Peyer's patch (tissue), 4 donors: ENCODE data around the gene NKX6-2.

ENCODE experiments used
- POLR2A ChIP-seq, 2 donors: fragments of 450-650 bp; IDR thresholded peaks; one replicate each; pipeline ENCODE4 v1.5.1; 2017; ENCODE audit warnings: antibody characterized with exemption in 2 of 2, mild to moderate bottlenecking in 2 of 2, moderate library complexity in 2 of 2
- TF ChIP-seq, protein P1 (sequence below), 6 experiments: fragments of 450-650 bp in 4 of 6; fragments of 200-600 bp in 2 of 6; sonication (generic) in 1 of 6; IDR thresholded peaks; one replicate each; pipeline ENCODE4 v1.5.1; 2017 to 2019; ENCODE audit warnings: antibody characterized with exemption in 6 of 6, mild to moderate bottlenecking in 3 of 6, moderate library complexity in 1 of 6

DNA sequence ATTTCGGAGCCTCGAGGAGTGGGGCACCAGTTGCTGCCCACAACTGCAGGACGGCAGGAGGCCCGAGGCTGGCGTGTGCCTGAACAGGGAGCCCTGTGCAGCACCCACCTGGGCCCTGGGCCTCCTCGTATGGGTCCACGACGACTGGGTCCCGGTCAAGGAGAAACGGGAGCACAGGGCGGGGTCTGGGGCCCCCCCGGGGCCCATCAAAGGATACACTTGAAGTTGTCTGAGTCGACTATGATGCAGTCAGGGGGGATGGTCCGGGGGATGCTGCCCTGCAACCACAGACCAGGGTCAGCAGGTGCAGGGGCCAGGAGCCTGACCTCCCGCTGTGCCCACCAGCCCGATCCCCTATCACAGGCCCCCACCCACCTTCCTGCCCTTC lies 28.5 kb upstream of the NKX6-2 start:
- TF ChIP-seq, protein P1, sequence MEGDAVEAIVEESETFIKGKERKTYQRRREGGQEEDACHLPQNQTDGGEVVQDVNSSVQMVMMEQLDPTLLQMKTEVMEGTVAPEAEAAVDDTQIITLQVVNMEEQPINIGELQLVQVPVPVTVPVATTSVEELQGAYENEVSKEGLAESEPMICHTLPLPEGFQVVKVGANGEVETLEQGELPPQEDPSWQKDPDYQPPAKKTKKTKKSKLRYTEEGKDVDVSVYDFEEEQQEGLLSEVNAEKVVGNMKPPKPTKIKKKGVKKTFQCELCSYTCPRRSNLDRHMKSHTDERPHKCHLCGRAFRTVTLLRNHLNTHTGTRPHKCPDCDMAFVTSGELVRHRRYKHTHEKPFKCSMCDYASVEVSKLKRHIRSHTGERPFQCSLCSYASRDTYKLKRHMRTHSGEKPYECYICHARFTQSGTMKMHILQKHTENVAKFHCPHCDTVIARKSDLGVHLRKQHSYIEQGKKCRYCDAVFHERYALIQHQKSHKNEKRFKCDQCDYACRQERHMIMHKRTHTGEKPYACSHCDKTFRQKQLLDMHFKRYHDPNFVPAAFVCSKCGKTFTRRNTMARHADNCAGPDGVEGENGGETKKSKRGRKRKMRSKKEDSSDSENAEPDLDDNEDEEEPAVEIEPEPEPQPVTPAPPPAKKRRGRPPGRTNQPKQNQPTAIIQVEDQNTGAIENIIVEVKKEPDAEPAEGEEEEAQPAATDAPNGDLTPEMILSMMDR (IDR thresholded peaks at IDR 0.05) = no peak
- TF ChIP-seq POLR2A (IDR thresholded peaks at IDR 0.05) = no peak
